AML-193 (cell line): ENCODE data around the gene IKZF1.

Source experiments
- DNase-seq, 2 experiments: peaks; one replicate each; lab custom pipeline; 2025; lab: John Stamatoyannopoulos, UW

Gene IKZF1

DNA sequence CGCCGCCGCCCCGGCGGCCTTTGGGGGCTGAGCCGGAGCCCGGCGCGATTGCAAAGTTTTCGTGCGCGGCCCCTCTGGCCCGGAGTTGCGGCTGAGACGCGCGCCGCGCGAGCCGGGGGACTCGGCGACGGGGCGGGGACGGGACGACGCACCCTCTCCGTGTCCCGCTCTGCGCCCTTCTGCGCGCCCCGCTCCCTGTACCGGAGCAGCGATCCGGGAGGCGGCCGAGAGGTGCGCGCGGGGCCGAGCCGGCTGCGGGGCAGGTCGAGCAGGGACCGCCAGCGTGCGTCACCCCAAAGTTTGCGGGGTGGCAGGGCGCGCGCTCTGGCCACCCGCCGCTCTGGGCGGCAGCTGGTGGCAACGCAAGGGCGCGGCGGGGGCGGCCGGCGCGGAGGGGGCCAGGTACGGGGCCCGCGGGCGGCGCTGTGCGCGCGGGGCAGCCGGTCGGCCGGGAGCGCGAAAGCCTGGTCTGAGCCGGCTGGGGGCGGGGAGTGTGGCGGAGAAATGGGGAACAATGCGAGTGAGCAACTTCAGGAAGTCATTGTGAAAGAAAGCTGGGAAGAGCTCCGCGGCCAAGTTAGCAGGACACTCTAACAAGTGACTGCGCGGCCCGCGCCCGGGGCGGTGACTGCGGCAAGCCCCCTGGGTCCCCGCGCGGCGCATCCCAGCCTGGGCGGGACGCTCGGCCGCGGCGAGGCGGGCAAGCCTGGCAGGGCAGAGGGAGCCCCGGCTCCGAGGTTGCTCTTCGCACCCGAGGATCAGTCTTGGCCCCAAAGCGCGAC, at the start of gene IKZF1:
IKZF1 (plus strand) TSS at position 588 of the 782 bp plus-strand sequence. CDS start 14,346 bp downstream, outside the sequence.
- DNase-seq: peak; percentile 90 to 95

- no peak for DNase-seq
Measured at GRCh38 chr7:50261593-50261992, 42.9 kb upstream of the IKZF1 start.

GRCh38 chr7:50262446-50262845, 42.1 kb upstream of the IKZF1 start:
- no peak for DNase-seq

DNA sequence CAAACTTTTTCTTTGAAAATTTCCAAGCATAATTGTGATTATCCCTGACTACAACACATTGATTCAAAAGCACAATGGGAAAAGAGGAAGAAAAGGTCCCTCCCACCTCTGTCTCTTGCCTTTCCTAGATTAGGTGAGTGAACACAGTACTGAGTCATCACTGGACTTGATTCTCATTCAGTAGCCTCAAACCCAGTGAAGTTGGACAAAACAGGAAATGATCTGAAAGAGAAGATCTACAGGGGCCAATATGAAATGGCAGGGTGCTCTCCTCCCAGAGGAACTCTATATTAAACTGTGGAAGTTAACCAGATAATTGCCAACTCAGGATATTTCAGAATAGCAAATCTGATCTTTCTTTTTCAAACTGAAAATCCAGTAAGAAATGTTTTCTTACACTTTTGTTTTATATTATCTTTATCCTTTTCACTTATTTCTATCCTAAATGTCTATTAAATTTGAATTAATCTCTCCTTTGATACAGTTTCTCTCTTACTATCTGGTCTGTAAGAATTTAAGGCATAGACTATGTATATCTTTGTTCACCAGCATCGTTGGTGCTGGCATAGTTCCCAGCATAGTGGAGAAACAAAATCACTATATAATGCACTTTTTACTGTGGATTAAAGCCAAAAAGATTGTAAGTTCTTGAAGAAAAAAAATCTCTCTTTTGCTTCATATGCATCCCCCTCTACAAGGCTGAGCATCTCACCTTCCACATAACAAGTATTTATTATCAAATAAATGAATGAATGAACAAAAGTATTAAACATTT, 41.4 kb upstream of the IKZF1 start:
- DNase-seq: peak; percentile 8 to 11

DNA sequence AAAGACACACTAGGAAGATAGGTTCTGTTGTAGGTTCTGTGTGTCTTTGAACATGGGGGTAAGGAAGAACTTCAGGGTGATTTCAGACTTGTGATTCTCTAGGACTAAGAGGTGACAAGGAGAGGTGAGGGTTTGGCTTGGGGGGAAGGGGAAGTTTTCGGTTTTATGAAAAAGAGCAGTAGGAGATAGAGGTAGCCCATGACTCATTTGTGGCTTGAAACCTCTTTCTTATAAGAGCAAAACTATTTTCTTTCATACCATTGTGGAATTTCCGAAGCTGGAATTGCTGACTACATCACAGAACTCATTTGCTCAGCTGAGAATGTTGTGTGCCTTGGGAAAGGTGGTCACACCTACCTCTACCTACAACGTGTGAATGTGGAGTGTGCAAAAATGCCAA, 39.6 kb upstream of the IKZF1 start:
- DNase-seq: peak in 1 of 2 experiments; percentile 12

DNA sequence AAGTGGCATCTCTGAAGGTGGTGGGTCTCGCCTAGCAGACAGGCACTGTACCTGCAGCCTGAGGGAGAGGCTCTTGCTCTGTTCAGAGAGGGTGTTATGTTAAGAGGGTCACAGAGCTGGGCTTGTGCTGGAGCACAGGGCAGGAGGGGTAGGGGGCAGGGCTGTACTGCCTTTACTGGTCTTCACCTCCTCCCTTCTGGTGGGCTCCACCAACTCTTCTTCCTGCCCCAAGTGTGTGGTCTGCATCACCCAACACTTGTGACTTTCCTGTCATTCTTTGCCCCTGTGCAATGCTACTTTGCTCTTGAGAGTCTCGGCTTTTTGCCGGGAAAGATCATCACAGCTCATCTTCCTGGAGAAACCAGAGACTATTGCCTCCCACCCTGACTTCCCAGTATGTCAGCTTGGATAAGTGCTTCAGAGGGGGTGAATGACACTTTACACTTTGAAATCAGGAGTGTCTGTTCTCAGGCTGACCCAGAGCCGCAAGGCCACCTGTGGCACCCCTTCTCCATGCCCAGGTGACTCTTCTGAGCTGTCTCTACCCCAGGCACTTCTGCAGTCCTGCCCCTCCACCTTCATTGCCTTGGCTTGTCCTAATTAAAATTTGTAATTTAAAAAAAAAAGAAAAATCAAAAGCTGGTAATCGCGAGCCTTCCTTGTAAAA, 38.4 kb upstream of the IKZF1 start:
- DNase-seq: no peak

- peak; percentile 83 for DNase-seq
Measured at GRCh38 chr7:50266635-50267386, 37.7 kb upstream of the IKZF1 start.

DNA sequence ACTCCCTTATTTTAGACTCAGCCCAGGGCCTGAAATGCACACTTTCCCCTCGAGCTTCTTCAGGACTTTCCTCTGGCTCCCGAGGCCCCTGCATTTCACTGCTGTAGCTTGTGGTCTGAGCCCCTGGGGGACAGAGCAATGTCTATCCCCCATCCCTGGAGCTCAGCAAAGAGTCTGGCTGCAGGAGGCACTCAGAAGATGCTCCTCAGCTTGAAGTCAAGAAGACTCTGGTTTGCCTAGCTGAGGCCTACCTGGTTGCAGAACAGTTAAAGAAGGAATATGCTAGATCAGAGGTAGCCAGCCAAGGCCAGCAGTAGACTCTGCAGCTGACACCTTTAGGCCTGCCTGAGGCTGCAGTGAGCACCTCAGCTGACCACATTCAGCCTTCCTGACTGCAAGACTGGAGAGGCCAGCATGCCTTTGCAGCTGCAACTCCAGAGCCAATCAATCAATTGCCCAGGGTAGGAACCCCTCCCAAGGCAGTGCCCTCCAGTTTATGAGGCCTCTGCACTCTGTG, 36.9 kb upstream of the IKZF1 start:
- DNase-seq: no peak

GRCh38 chr7:50268223-50268622, 36.3 kb upstream of the IKZF1 start:
- no peak for DNase-seq

- DNase-seq: no peak
Measured at GRCh38 chr7:50268990-50269389, 35.5 kb upstream of the IKZF1 start.

GRCh38 chr7:50270531-50271018, 33.9 kb upstream of the IKZF1 start:
- DNase-seq: no peak

- DNase-seq: no peak
Measured at GRCh38 chr7:50272808-50273207, 31.7 kb upstream of the IKZF1 start.

DNA sequence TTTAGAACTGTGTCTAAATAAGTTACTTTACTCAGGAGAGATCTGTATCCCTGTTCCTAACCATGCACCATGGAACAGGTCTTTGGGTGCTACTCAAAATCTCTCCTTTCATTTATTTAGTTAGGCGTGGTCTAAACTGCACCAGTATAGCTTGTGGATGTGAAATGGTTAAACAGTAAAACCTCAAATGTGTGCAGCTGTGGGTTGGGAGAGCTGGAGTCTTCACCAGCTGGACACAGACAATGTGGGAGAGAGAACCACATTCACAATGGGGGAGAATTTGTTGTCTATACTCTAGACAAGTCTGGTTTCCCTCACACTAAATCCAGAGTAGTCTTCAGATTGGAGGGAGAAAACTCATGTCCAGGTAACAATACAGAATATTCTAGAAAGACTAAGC, 31.2 kb upstream of the IKZF1 start:
- no peak for DNase-seq

- peak; percentile 7 to 12 for DNase-seq
Measured at GRCh38 chr7:50273870-50274269, 30.6 kb upstream of the IKZF1 start.

GRCh38 chr7:50274361-50274760, 30.2 kb upstream of the IKZF1 start:
- peak in 1 of 2 experiments; percentile 15 for DNase-seq

- no peak for DNase-seq
Measured at GRCh38 chr7:50275430-50275829, 29.1 kb upstream of the IKZF1 start.

DNA sequence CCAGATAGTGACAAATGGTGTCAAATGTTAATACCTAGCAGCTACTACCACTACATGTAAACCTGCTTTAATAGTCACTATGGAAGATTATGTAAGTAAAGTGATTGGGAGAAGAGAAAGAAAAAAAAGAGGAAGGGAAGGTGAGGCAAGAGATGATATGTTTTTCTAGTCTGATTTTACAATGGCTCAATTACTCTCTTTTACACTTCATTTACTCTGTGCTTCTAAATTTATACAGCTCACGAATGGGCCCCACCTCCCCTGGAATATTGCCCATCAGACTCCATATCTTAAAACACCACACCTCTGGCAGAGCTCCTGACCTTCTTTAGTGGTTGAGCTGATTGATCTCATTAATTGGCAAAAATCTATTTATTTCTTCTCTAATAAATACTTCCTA, 28.0 kb upstream of the IKZF1 start:
- peak; percentile 87 to 92 for DNase-seq

- no peak for DNase-seq
Measured at GRCh38 chr7:50278120-50278519, 26.4 kb upstream of the IKZF1 start.

- DNase-seq: peak; percentile 15 to 28
Measured at GRCh38 chr7:50281680-50282445, 22.7 kb upstream of the IKZF1 start.

DNA sequence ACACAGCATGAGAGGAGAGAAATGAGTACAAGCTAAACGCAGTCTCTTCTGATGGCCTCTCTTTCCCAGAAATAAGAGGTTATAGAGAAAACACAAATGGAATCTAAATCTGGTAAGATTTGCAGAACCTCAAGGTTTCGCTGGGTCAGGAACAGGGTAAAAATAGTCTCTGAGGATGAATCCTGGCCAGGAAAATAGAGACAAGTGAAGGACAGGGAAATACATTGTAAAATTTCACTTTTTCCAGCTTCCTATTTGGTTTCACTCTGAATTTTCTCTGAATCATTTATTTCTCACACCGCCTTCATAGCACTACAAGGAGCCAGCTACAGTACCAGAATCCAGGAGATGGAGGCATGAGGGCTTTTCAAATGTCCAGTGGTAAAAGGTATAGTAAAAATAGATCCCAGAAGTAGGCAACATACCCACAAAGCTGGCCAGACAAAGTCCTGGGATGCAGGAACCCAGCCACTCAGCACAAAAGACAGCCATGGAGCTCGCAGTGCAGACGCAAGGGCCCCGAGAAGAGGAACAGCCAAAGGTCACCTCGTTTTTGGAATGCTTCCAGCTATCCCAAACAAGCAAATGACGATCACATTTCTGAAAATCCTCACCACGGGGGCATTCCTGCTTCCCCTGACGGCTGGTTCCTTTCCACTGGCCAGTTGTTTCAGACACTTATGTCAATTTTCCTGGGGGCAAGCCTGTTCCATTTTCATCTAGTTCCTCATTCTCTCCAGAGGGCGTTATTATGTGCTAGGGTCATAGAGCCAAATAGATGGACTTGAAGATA, 21.5 kb upstream of the IKZF1 start:
- DNase-seq: no peak
